ENCODE measurements around the gene TPR.

The TPR gene

DNA sequence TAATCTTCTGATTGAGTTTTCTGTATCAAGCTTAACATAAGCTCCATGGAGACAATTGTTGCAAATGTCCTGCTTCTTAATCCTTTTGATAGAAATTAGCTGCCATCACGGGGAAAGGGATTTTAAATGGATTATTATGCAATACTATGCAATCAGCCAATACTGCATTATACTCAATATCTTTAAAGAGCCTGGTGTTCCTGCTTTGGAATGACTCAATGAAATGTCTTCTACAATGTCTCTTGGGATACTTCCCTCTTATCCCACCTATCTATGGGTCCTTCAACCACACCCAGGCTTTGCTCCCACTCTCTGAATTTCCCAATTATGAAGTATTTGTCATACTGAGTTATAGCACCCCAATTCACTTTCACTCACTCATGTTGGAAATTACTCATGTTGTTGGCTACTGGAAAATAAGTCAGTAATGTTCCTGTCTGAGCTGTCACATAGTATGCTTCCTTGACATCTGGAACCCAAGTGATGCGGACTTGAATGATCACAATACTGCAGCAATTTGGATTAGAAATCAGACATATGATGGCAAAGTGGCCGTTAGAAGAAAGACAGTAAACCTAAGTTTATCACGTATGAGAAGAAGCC lies 85.0 kb downstream of the TPR start:
- DNase-seq = no peak
- no peaks in the 10 kb centered on the region for H3K36me3 ChIP-seq (ENCODE audit: insufficient read depth, low read length)
- H3K79me2 ChIP-seq (ENCODE audit: insufficient read depth, low read length) = no peaks in the 10 kb centered on the region
- H3K9ac ChIP-seq (ENCODE audit: low read depth, low read length) = no peak overlapping the region
- TF ChIP-seq EZH2 (IDR thresholded peaks at IDR 0.05; ENCODE audit: borderline replicate concordance, low read depth, low read length, severe bottlenecking) = no peak
- no peak for TF ChIP-seq CTCF (IDR thresholded peaks at IDR 0.05; ENCODE audit: borderline replicate concordance, extremely low read depth, low read length, poor library complexity, severe bottlenecking)
- no peak overlapping the region for H2AFZ ChIP-seq (ENCODE audit: low read depth, low read length)
- peaks cover 2% of the 10 kb centered on the region for H3K27me3 ChIP-seq (ENCODE audit: insufficient read depth, low read length, poor library complexity)
- no peak overlapping the region for H3K4me3 ChIP-seq (ENCODE audit: low read depth in 1 of 2, low read length in 2 of 2)
- H3K4me2 ChIP-seq (ENCODE audit: insufficient read depth, low read length) = no peak overlapping the region
- H3K4me1 ChIP-seq (ENCODE audit: insufficient read depth, low read length) = no peaks in the 10 kb centered on the region
- no peak for ATAC-seq (ENCODE audit: insufficient read depth, low read depth)
- H3K9me3 ChIP-seq (ENCODE audit: insufficient read depth, low read length, severe bottlenecking) = no peaks in the 10 kb centered on the region
- H3K27ac ChIP-seq (ENCODE audit: low read length) = no peak overlapping the region
- H4K20me1 ChIP-seq (ENCODE audit: insufficient read depth, low read length) = no peaks in the 10 kb centered on the region

DNA sequence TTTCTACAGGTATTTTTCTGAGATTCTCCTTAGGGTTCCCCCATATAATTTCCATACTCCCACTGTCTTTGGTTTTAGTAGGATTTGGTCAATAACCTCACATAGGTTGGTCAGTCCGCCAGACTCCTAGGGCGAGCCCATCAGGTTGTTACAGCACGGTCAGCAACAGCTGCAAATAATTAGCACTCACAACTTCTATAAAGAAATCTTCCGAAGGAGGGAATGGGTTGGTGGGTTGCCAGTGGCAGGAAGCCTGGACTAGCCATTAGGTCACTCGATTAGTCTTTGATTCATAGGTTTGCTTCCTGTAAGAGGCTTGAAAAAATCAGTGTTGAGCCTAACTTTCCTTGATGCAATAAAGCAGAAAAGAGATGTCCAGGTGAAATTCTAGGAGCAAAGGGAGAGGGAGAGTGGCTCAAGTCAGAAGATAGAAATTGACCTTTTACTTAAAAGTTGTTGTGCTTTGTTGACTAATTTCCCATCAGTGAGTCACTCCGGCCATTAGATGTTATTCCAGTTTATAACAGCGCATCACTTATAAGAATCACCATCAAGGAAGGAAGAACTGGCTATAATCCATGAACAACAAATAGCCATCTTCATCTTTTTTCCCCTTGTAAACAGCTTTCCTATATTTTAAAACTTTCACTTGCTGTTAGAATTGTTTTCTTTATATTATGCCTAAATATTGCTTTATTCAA lies 88.3 kb downstream of the TPR start:
- no peaks in the 10 kb centered on the region for H3K9me3 ChIP-seq (ENCODE audit: insufficient read depth, low read length, severe bottlenecking)
- H4K20me1 ChIP-seq (ENCODE audit: insufficient read depth, low read length) = no peaks in the 10 kb centered on the region
- no peaks in the 10 kb centered on the region for H3K4me1 ChIP-seq (ENCODE audit: insufficient read depth, low read length)
- no peaks in the 10 kb centered on the region for H3K36me3 ChIP-seq (ENCODE audit: insufficient read depth, low read length)
- H3K4me2 ChIP-seq (ENCODE audit: insufficient read depth, low read length) = no peak overlapping the region
- TF ChIP-seq CTCF (IDR thresholded peaks at IDR 0.05; ENCODE audit: borderline replicate concordance, extremely low read depth, low read length, poor library complexity, severe bottlenecking) (no peak), EZH2 (IDR thresholded peaks at IDR 0.05; ENCODE audit: borderline replicate concordance, low read depth, low read length, severe bottlenecking) (no peak)
- H2AFZ ChIP-seq (ENCODE audit: low read depth, low read length) = no peak overlapping the region
- DNase-seq = no peak
- H3K27ac ChIP-seq (ENCODE audit: low read length) = no peak overlapping the region
- H3K79me2 ChIP-seq (ENCODE audit: insufficient read depth, low read length) = no peaks in the 10 kb centered on the region
- peaks cover 2% of the 10 kb centered on the region for H3K27me3 ChIP-seq (ENCODE audit: insufficient read depth, low read length, poor library complexity)
- no peak for ATAC-seq (ENCODE audit: insufficient read depth, low read depth)
- H3K4me3 ChIP-seq (ENCODE audit: low read depth in 1 of 2, low read length in 2 of 2) = no peak overlapping the region
- no peak overlapping the region for H3K9ac ChIP-seq (ENCODE audit: low read depth, low read length)

DNA sequence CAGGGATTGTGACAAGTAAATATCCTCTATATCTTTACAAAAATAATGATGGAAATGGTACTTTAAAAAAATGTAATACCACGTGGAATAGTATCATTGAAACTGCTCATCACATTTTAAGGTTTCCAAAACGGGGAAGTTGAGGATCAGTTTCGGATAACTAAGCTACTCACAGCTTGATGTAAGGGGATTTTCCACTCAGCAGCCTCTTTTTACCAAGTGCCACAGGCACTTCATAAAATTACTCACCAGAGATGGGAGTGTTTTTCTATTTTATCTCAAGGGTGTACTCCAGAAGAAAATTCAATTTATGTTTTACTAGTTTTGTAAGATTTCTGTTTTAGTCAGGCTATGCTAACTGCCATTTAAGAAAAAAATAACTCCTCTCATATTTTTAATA lies 91.7 kb downstream of the TPR start:
- H3K4me2 ChIP-seq (ENCODE audit: insufficient read depth, low read length) = no peak overlapping the region
- no peaks in the 10 kb centered on the region for H3K79me2 ChIP-seq (ENCODE audit: insufficient read depth, low read length)
- no peak for DNase-seq
- H3K9me3 ChIP-seq (ENCODE audit: insufficient read depth, low read length, severe bottlenecking) = no peaks in the 10 kb centered on the region
- no peak overlapping the region for H2AFZ ChIP-seq (ENCODE audit: low read depth, low read length)
- TF ChIP-seq CTCF (IDR thresholded peaks at IDR 0.05; ENCODE audit: borderline replicate concordance, extremely low read depth, low read length, poor library complexity, severe bottlenecking) (no peak), EZH2 (IDR thresholded peaks at IDR 0.05; ENCODE audit: borderline replicate concordance, low read depth, low read length, severe bottlenecking) (no peak)
- no peaks in the 10 kb centered on the region for H3K27me3 ChIP-seq (ENCODE audit: insufficient read depth, low read length, poor library complexity)
- no peak for ATAC-seq (ENCODE audit: insufficient read depth, low read depth)
- H3K9ac ChIP-seq (ENCODE audit: low read depth, low read length) = no peak overlapping the region
- H3K4me1 ChIP-seq (ENCODE audit: insufficient read depth, low read length) = no peaks in the 10 kb centered on the region
- H3K4me3 ChIP-seq (ENCODE audit: low read depth in 1 of 2, low read length in 2 of 2) = no peak overlapping the region
- H3K36me3 ChIP-seq (ENCODE audit: insufficient read depth, low read length) = no peaks in the 10 kb centered on the region
- no peak overlapping the region for H3K27ac ChIP-seq (ENCODE audit: low read length)
- no peaks in the 10 kb centered on the region for H4K20me1 ChIP-seq (ENCODE audit: insufficient read depth, low read length)
